IMR-90 (cell line): Measurements from ENCODE around the gene CD55. TPM values are rescaled to one million over a fixed set of nuclear protein-coding genes. Genes with fewer than 3 reads are reported as not detected.

Experiments used
- ATAC-seq: fragments of 200-7000 bp; cut with Tn5 transposase; 2 replicates; pipeline ENCODE4 v1.9.1; 2020; ENCODE audit warnings: low read depth, mild to moderate bottlenecking, moderate library complexity
- BruUV-seq: library from RNA; stranded (reverse); fragments of 400-500 nt; replicated peaks from 2 replicates; lab custom pipeline; 2021; lab: Mats Ljungman, UMichigan
- CTCF ChIA-PET: fragments of 300-600 bp; formaldehyde crosslinking; extraction: SDS; loops from one replicate; lab custom pipeline; 2021; ENCODE audit warnings: antibody characterized with exemption; lab: Yijun Ruan, JAX
- POLR2A ChIA-PET: fragments of 300-600 bp; sonication (Branson Sonifier 250); formaldehyde crosslinking; loops from one replicate; lab custom pipeline; 2022; ENCODE audit warnings: antibody characterized with exemption; ENCODE audit not compliant: unreplicated experiment; lab: Charles Lee
- DNase-seq: peaks from one replicate; pipeline ENCODE4 v3.0.0; 2013
- H2AFZ ChIP-seq: replicated peaks from 2 replicates; pipeline ENCODE3; 2013; ENCODE audit warnings: low read length, mild to moderate bottlenecking; ENCODE audit not compliant: poor library complexity
- H2AK5ac ChIP-seq: 2 replicates; pipeline ENCODE4 v1.6.1; 2013; ENCODE audit warnings: low read depth, low read length, inconsistent platforms
- H2AK9ac ChIP-seq: replicated peaks from 2 replicates; pipeline ENCODE3; 2013; ENCODE audit warnings: mild to moderate bottlenecking, low read depth, low read length, moderate library complexity; ENCODE audit not compliant: poor library complexity
- H2BK120ac ChIP-seq: 2 replicates; pipeline ENCODE4 v1.6.1; 2013; ENCODE audit warnings: low read depth, low read length, inconsistent platforms
- H2BK15ac ChIP-seq: 3 replicates; pipeline ENCODE4 v1.6.1; 2013; ENCODE audit warnings: low read depth, low read length, inconsistent platforms
- H2BK20ac ChIP-seq: 2 replicates; pipeline ENCODE4 v1.6.1; 2013; ENCODE audit warnings: low read depth, mild to moderate bottlenecking, inconsistent platforms, low read length, moderate library complexity
- H2BK5ac ChIP-seq: 2 replicates; pipeline ENCODE4 v1.6.1; 2013; ENCODE audit warnings: mild to moderate bottlenecking, low read depth, low read length, inconsistent platforms; ENCODE audit not compliant: poor library complexity, severe bottlenecking
- H3K14ac ChIP-seq: replicated peaks from 2 replicates; pipeline ENCODE4 v1.6.1; 2013; ENCODE audit warnings: low read depth, low read length, inconsistent platforms
- H3K18ac ChIP-seq: 2 replicates; pipeline ENCODE4 v1.6.1; 2013; ENCODE audit warnings: low read depth, low read length, control low read depth
- H3K23ac ChIP-seq: 2 replicates; pipeline ENCODE4 v1.6.1; 2013; ENCODE audit warnings: low read depth, low read length, inconsistent platforms
- H3K27ac ChIP-seq: 2 replicates; pipeline ENCODE4 v1.5.1; 2013; ENCODE audit warnings: mild to moderate bottlenecking, control low read depth, low read length; ENCODE audit not compliant: insufficient read depth
- H3K27me3 ChIP-seq: 2 replicates; pipeline ENCODE4 v1.6.1; 2013; ENCODE audit warnings: low read length; ENCODE audit not compliant: control insufficient read depth, insufficient read depth
- H3K36me3 ChIP-seq: 2 replicates; pipeline ENCODE4 v1.6.1; 2013; ENCODE audit warnings: low read length, mixed read lengths; ENCODE audit not compliant: control insufficient read depth, insufficient read depth
- H3K4ac ChIP-seq: 2 replicates; pipeline ENCODE4 v1.6.1; 2013; ENCODE audit warnings: low read depth, low read length, inconsistent platforms
- H3K4me1 ChIP-seq: 2 replicates; pipeline ENCODE4 v1.6.1; 2013; ENCODE audit warnings: low read length, mixed read lengths; ENCODE audit not compliant: control insufficient read depth, insufficient read depth
- H3K4me2 ChIP-seq: 2 replicates; pipeline ENCODE4 v1.6.1; 2013; ENCODE audit warnings: low read depth, mild to moderate bottlenecking, control low read depth, low read length, moderate library complexity
- H3K4me3 ChIP-seq: 2 replicates; pipeline ENCODE4 v1.5.1; 2013; ENCODE audit warnings: low read depth, mild to moderate bottlenecking, control low read depth, low read length, moderate library complexity; ENCODE audit not compliant: insufficient read depth
- H3K56ac ChIP-seq: 2 replicates; pipeline ENCODE4 v1.6.1; 2013; ENCODE audit warnings: low read length, inconsistent platforms; ENCODE audit not compliant: insufficient read depth; ENCODE audit errors: extremely low read depth
- H3K79me1 ChIP-seq, 2 experiments: 2 replicates each; pipeline ENCODE4 v1.6.1; 2013; ENCODE audit warnings: low read length in 2 of 2, inconsistent platforms in 1 of 2, low read depth in 1 of 2
- H3K9ac ChIP-seq: 2 replicates; pipeline ENCODE4 v1.6.1; 2013; ENCODE audit warnings: low read depth, low read length, control low read depth
- H3K9me1 ChIP-seq: 2 replicates; pipeline ENCODE4 v1.6.1; 2013; ENCODE audit warnings: low read length, inconsistent platforms; ENCODE audit not compliant: insufficient read depth
- H3K9me3 ChIP-seq: 2 replicates; pipeline ENCODE4 v1.6.1; 2013; ENCODE audit warnings: low read length; ENCODE audit not compliant: control insufficient read depth, insufficient read depth
- H4K20me1 ChIP-seq: 2 replicates; pipeline ENCODE4 v1.6.1; 2013; ENCODE audit warnings: low read length, inconsistent platforms; ENCODE audit not compliant: insufficient read depth
- H4K5ac ChIP-seq: 2 replicates; pipeline ENCODE4 v1.6.1; 2013; ENCODE audit warnings: mild to moderate bottlenecking, low read depth, low read length, control low read depth
- H4K8ac ChIP-seq, 2 experiments: 2 replicates each; pipeline ENCODE4 v1.6.1; 2013; ENCODE audit warnings: low read depth in 2 of 2, low read length in 2 of 2, control low read depth in 1 of 2, inconsistent platforms in 1 of 2
- H4K91ac ChIP-seq: 2 replicates; pipeline ENCODE4 v1.6.1; 2013; ENCODE audit warnings: low read depth, low read length, inconsistent platforms; ENCODE audit not compliant: insufficient read depth
- BHLHE40 ChIP-seq: fragments of 150-350 bp; IDR thresholded peaks from 2 replicates; pipeline ENCODE4 v1.6.1; 2016; ENCODE audit warnings: mild to moderate bottlenecking, low read depth, low read length
- CEBPB ChIP-seq: IDR thresholded peaks from 2 replicates; pipeline ENCODE4 v1.6.1; 2012; ENCODE audit warnings: low read depth, low read length, improper control_type of control experiment
- CHD1 ChIP-seq: IDR thresholded peaks from 2 replicates; pipeline ENCODE4 v1.6.1; 2012; ENCODE audit warnings: low read depth, low read length, improper control_type of control experiment
- CTCF ChIP-seq: conservative IDR thresholded peaks from 2 replicates; pipeline ENCODE4 v1.5.1; 2012; ENCODE audit warnings: mild to moderate bottlenecking, low read depth, low read length, improper control_type of control experiment
- ELK1 ChIP-seq: fragments of 150-350 bp; IDR thresholded peaks from 2 replicates; pipeline ENCODE4 v1.6.1; 2016; ENCODE audit warnings: low read depth, mild to moderate bottlenecking, low read length, moderate library complexity, borderline replicate concordance
- FOS ChIP-seq: fragments of 150-350 bp; IDR thresholded peaks from 2 replicates; pipeline ENCODE4 v1.6.1; 2016; ENCODE audit warnings: low read depth, low read length
- MAFK ChIP-seq: IDR thresholded peaks from 2 replicates; pipeline ENCODE4 v1.6.1; 2012; ENCODE audit warnings: low read depth, low read length, improper control_type of control experiment
- MAZ ChIP-seq: IDR thresholded peaks from 2 replicates; pipeline ENCODE4 v1.6.1; 2012; ENCODE audit warnings: low read depth, mild to moderate bottlenecking, low read length, improper control_type of control experiment, moderate library complexity, borderline replicate concordance
- MXI1 ChIP-seq: IDR thresholded peaks from 2 replicates; pipeline ENCODE4 v1.6.1; 2012; ENCODE audit warnings: low read depth, mild to moderate bottlenecking, low read length, moderate library complexity, borderline replicate concordance
- NFE2L2 ChIP-seq: fragments of 150-350 bp; IDR thresholded peaks from 2 replicates; pipeline ENCODE4 v1.6.1; 2016; ENCODE audit warnings: low read depth, mild to moderate bottlenecking, low read length
- POLR2A ChIP-seq: IDR thresholded peaks from 2 replicates; pipeline ENCODE4 v1.6.1; 2012; ENCODE audit warnings: mild to moderate bottlenecking, low read depth, low read length
- RAD21 ChIP-seq: IDR thresholded peaks from 2 replicates; pipeline ENCODE4 v1.6.1; 2012; ENCODE audit warnings: low read length, improper control_type of control experiment
- RCOR1 ChIP-seq: IDR thresholded peaks from 2 replicates; pipeline ENCODE4 v1.6.1; 2012; ENCODE audit warnings: mild to moderate bottlenecking, low read length, improper control_type of control experiment; ENCODE audit not compliant: insufficient replicate concordance
- RFX5 ChIP-seq: IDR thresholded peaks from 2 replicates; pipeline ENCODE4 v1.8.0; 2012; ENCODE audit warnings: low read depth, mild to moderate bottlenecking, low read length, moderate library complexity
- SMC3 ChIP-seq: fragments of 150-350 bp; IDR thresholded peaks from 2 replicates; pipeline ENCODE4 v1.6.1; 2016; ENCODE audit warnings: low read depth, mild to moderate bottlenecking, antibody characterized with exemption, low read length, moderate library complexity
- dilution Hi-C: fragments of 300-500 bp; cut with HindIII; formaldehyde crosslinking; loops from one replicate; pipeline ENCODE4 v1.14.3; 2018; ENCODE audit warnings: low sequenced_read_pairs; ENCODE audit not compliant: unreplicated experiment
- in situ Hi-C: fragments of 300-500 bp; cut with MboI; formaldehyde crosslinking; loops from 3 replicates; pipeline ENCODE4 v1.14.3; 2019; ENCODE audit warnings: low sequenced_read_pairs, inconsistent platforms, mixed read lengths
- intact Hi-C: fragments of 100-400 bp; cut with micrococcal nuclease; formaldehyde crosslinking; loops from 2 replicates; pipeline ENCODE4 v1.10.0; 2022
- polyA plus RNA-seq, 3 experiments: library from polyadenylated mRNA; depleted of rRNA; stranded (reverse); fragments of >200 nt; gene quantifications; 2 replicates each; pipeline ENCODE4 v1.2.3, GENCODE V29; 2012; ENCODE audit warnings: low replicate concordance in 1 of 3
- total RNA-seq: library from RNA; depleted of rRNA; stranded (reverse); fragments of >200 nt; gene quantifications from 2 replicates; pipeline ENCODE4 v1.2.3, GENCODE V29; 2012

Gene CD55
- total and polyA plus RNA-seq, 2 of the 4 experiments (the other 2 are of a cell fraction), result 6.6 to 11.5 TPM

GRCh38 chr1:207321079-207321789 is at the start of gene CD55 (continued):
- TF ChIP-seq NFE2L2, result no peak
- TF ChIP-seq FOS, result no peak
- TF ChIP-seq MAFK, result no peak
- TF ChIP-seq RAD21, result no peak

DNA sequence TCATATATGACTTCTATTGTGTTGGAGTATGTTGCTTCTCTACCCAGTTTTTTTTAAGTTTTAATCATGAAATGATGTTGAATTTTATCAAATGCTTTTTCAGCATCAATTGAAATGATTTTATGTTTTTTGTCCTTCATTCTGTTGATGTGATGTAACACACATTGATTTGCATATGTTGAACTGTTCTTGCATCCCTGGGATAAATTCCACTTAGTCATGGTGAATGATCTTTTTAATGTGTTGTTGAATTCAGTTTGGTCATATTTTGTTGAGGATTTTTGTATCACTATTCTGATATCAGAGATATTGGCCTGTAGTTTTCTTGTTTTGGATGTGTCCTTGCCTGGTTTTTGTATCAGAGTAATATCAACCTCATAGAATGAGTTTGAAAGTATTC is 46.6 kb upstream of the CD55 start:
- Histone ChIP-seq H3K14ac (no peak overlapping the region), H2BK5ac (no peak overlapping the region), H3K4me3 (no peak overlapping the region), H2AK9ac (no peak overlapping the region), H4K91ac (no peak overlapping the region), H3K9ac (no peak overlapping the region), H3K23ac (no peak overlapping the region), H3K9me3 (no peaks in the 10 kb centered on the region), H3K27ac (no peak overlapping the region), H2AFZ (no peak overlapping the region), H3K18ac (no peak overlapping the region), H4K8ac (no peak overlapping the region), H2BK20ac (no peak overlapping the region), H2BK120ac (no peak overlapping the region), H3K4me1 (no peaks in the 10 kb centered on the region), H3K36me3 (no peaks in the 10 kb centered on the region), H3K27me3 (no peaks in the 10 kb centered on the region), H3K4me2 (no peak overlapping the region), H3K79me1 (no peaks in the 10 kb centered on the region), H4K5ac (no peak overlapping the region), H3K9me1 (no peaks in the 10 kb centered on the region), H4K20me1 (no peaks in the 10 kb centered on the region), H2AK5ac (no peak overlapping the region), H3K56ac (no peak overlapping the region), H3K4ac (no peak overlapping the region), H2BK15ac (no peak overlapping the region)
- ChIA-PET CTCF (no interaction called here), POLR2A (no interaction called here)
- intact Hi-C loops (no loop called here), in situ Hi-C loops (no loop called here), dilution Hi-C loops (no loop called here)
- no TSS peak for BruUV-seq
- DNase-seq (no peak), ATAC-seq (no peak)
- no peak for TF ChIP-seq CTCF
- TF ChIP-seq BHLHE40, result no peak
- no peak for TF ChIP-seq CHD1
- TF ChIP-seq POLR2A, result no peak
- no peak for TF ChIP-seq MAFK
- TF ChIP-seq RFX5, result no peak
- no peak for TF ChIP-seq NFE2L2
- TF ChIP-seq RCOR1, result no peak
- TF ChIP-seq SMC3, result no peak
- no peak for TF ChIP-seq MXI1
- TF ChIP-seq ELK1, result no peak
- TF ChIP-seq MAZ, result no peak
- no peak for TF ChIP-seq RAD21
- no peak for TF ChIP-seq FOS
- TF ChIP-seq CEBPB, result no peak
